Stomach (tissue), 4 donors: ENCODE measurements around the gene VWF.

ENCODE experiments used
- EP300 ChIP-seq: sonication (generic); formaldehyde crosslinking; IDR thresholded peaks from one replicate; pipeline ENCODE4 v1.6.1; 2017; ENCODE audit warnings: antibody characterized with exemption
- TF ChIP-seq, protein P1 (sequence below), 7 experiments: fragments of 450-650 bp in 4 of 7; fragments of 200-600 bp in 3 of 7; sonication (generic) in 3 of 7; IDR thresholded peaks; one replicate each; pipeline ENCODE4 v1.5.1; 2016 to 2019; ENCODE audit warnings: antibody characterized with exemption in 7 of 7, control low read depth in 2 of 7, mild to moderate bottlenecking in 1 of 7

- TF ChIP-seq, protein P1, sequence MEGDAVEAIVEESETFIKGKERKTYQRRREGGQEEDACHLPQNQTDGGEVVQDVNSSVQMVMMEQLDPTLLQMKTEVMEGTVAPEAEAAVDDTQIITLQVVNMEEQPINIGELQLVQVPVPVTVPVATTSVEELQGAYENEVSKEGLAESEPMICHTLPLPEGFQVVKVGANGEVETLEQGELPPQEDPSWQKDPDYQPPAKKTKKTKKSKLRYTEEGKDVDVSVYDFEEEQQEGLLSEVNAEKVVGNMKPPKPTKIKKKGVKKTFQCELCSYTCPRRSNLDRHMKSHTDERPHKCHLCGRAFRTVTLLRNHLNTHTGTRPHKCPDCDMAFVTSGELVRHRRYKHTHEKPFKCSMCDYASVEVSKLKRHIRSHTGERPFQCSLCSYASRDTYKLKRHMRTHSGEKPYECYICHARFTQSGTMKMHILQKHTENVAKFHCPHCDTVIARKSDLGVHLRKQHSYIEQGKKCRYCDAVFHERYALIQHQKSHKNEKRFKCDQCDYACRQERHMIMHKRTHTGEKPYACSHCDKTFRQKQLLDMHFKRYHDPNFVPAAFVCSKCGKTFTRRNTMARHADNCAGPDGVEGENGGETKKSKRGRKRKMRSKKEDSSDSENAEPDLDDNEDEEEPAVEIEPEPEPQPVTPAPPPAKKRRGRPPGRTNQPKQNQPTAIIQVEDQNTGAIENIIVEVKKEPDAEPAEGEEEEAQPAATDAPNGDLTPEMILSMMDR (IDR thresholded peaks at IDR 0.05), result no peak
- no peak for TF ChIP-seq EP300
These were observed 53.8 kb downstream of the VWF start for GRCh38 chr12:6070472-6071257.
